ENCODE data around the gene FBXL19. TPM values are rescaled to one million over a fixed set of nuclear protein-coding genes. Genes with fewer than 3 reads are reported as not detected.

Gene FBXL19
- total and polyA plus RNA-seq, 2 of the 13 experiments (the other 11 are each of a cell fraction or from before 2014, with no cell fraction given), result 6.0 to 13.7 TPM

DNA sequence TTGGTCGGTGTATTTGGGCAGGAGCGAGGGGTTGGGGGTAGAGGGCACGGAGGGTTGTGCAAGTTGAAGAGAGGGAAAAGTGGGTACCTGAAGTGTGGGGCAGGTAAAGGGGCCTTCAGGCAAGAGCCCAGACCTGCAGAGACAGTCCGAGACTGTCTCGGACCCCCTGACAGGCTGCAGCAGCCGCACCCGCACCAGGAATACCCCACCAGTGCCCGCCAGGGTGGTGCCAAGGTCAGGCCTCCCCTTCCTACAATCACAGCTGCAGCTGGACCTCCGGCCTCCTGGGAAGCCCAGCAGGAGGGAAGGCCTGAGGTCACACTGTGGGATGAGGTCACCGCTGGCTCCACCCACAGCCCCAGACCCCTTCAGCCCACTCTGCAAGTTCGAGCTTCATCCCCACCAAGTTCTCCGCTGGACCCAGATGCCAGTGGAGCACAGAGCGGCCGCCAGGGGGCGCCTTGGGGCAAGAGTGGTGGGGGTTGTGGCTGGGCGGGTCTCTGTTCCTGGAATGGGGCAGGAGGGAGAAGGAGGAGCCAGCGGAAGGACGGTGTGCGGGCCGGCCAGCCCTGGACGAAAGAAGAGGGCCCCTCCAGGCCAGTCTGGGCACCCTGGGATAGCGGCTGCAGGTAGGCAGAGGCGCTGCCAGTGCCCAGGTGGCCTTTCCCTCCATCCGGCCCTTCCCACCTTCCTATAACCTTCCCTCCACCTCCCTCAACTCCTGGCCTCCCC lies 61.5 kb downstream of the FBXL19 start, which contains the start of gene HSD3B7 (continued):
- TF ChIP-seq ZNF749 (CRISPR knock-in tag; IDR thresholded peaks at IDR 0.05; ENCODE audit: borderline replicate concordance) (0 out of 2 replicates have a peak, but pooled peaks have one; percentile 16), ZNF780A (CRISPR knock-in tag; IDR thresholded peaks at IDR 0.05) (no peak), ZBTB3 (CRISPR knock-in tag; IDR thresholded peaks at IDR 0.05; ENCODE audit: borderline replicate concordance, low read depth) (no peak), ZNF878 (CRISPR knock-in tag; IDR thresholded peaks at IDR 0.05) (no peak), ZNF547 (CRISPR knock-in tag; IDR thresholded peaks at IDR 0.05) (no peak), ZNF383 (CRISPR knock-in tag; IDR thresholded peaks at IDR 0.05; ENCODE audit: borderline replicate concordance) (no peak), ZBTB8A (CRISPR knock-in tag; IDR thresholded peaks at IDR 0.05; ENCODE audit: borderline replicate concordance, low read depth) (no peak), MEF2D (CRISPR knock-in tag; IDR thresholded peaks at IDR 0.05) (no peak), POLR2AphosphoS2 (IDR thresholded peaks at IDR 0.05; ENCODE audit: low read depth, low read length) (no peak), ZBTB34 (CRISPR knock-in tag; IDR thresholded peaks at IDR 0.05) (no peak), USF2 (IDR thresholded peaks at IDR 0.05; ENCODE audit: low read depth, low read length) (no peak), USF2 (CRISPR knock-in tag; IDR thresholded peaks at IDR 0.05; ENCODE audit: borderline replicate concordance) (no peak), SRSF4 (IDR thresholded peaks at IDR 0.05; ENCODE audit: low read depth, low read length, poor library complexity, severe bottlenecking) (no peak), PLSCR1 (CRISPR knock-in tag; IDR thresholded peaks at IDR 0.05; ENCODE audit: borderline replicate concordance) (no peak), EED (CRISPR knock-in tag; IDR thresholded peaks at IDR 0.05) (peak; percentile 84), ZNF816 (CRISPR knock-in tag; IDR thresholded peaks at IDR 0.05; ENCODE audit: borderline replicate concordance) (no peak), AGO2 (optimal IDR thresholded peaks at IDR 0.05; ENCODE audit: low read depth, low read length) (peak; percentile 96), ZEB1 (IDR thresholded peaks at IDR 0.05; ENCODE audit: insufficient replicate concordance, low read depth) (peak; percentile 25), BCL6 (CRISPR knock-in tag; IDR thresholded peaks at IDR 0.05) (peak; percentile 35), NFKBIZ (CRISPR knock-in tag; IDR thresholded peaks at IDR 0.05) (peak; percentile 80; the same call in 1 of the 2 replicates)
- TF ChIP-seq, protein P1, sequence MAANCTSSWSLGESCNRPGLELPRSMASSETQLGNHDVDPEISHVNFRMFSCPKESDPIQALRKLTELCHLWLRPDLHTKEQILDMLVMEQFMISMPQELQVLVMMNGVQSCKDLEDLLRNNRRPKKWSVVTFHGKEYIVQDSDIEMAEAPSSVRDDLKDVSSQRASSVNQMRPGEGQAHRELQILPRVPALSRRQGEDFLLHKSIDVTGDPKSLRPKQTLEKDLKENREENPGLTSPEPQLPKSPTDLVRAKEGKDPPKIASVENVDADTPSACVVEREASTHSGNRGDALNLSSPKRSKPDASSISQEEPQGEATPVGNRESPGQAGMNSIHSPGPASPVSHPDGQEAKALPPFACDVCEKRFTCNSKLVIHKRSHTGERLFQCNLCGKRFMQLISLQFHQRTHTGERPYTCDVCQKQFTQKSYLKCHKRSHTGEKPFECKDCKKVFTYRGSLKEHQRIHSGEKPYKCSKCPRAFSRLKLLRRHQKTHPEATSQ (CRISPR knock-in tag; IDR thresholded peaks at IDR 0.05; ENCODE audit: borderline replicate concordance), result no peak
- TF ChIP-seq, protein P2, sequence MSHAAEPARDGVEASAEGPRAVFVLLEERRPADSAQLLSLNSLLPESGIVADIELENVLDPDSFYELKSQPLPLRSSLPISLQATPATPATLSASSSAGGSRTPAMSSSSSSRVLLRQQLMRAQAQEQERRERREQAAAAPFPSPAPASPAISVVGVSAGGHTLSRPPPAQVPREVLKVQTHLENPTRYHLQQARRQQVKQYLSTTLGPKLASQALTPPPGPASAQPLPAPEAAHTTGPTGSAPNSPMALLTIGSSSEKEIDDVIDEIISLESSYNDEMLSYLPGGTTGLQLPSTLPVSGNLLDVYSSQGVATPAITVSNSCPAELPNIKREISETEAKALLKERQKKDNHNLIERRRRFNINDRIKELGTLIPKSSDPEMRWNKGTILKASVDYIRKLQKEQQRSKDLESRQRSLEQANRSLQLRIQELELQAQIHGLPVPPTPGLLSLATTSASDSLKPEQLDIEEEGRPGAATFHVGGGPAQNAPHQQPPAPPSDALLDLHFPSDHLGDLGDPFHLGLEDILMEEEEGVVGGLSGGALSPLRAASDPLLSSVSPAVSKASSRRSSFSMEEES (CRISPR knock-in tag; IDR thresholded peaks at IDR 0.05), result peak; percentile 46; the same call in 1 of the 2 replicates

Data from HepG2 (cell line).